SH-SY5Y (cell line): ENCODE measurements around the gene IL2RA.

ENCODE experiments used
- GATA2 ChIP-seq: IDR thresholded peaks from 2 replicates; pipeline ENCODE4 v1.6.1; 2011; ENCODE audit warnings: mild to moderate bottlenecking, low read depth, low read length
- GATA3 ChIP-seq: IDR thresholded peaks from 2 replicates; pipeline ENCODE4 v1.6.1; 2011; ENCODE audit warnings: low read depth, mild to moderate bottlenecking, low read length, moderate library complexity

- TF ChIP-seq GATA3, result no peak
- no peak for TF ChIP-seq GATA2
Measured at GRCh38 chr10:6045878-6046772, 16.0 kb downstream of the IL2RA start.
